WERI-Rb-1 (cell line): ENCODE measurements around the gene UNKL.
A peak's percentile ranks its signal among the peaks of the same experiment; 100 is the strongest.

Experiments
- DNase-seq: peaks from one replicate; pipeline ENCODE4 v3.0.0-alpha.2; 2020
- H3K27ac ChIP-seq: fragments of 250-450 bp; sonication (Bioruptor Pico); 2 replicates; pipeline ENCODE4 v1.5.1; 2020; ENCODE audit warnings: mild to moderate bottlenecking, moderate library complexity
- H3K27me3 ChIP-seq: fragments of 250-450 bp; sonication (Bioruptor Pico); 2 replicates; pipeline ENCODE4 v1.5.1; 2021; ENCODE audit warnings: mild to moderate bottlenecking, low read depth, moderate library complexity; ENCODE audit not compliant: insufficient read depth, severe bottlenecking
- H3K36me3 ChIP-seq: fragments of 250-450 bp; sonication (Bioruptor Pico); 2 replicates; pipeline ENCODE4 v1.5.1; 2020; ENCODE audit warnings: mild to moderate bottlenecking, moderate library complexity
- H3K4me3 ChIP-seq: 2 replicates; pipeline ENCODE4 v1.5.1; 2011; ENCODE audit warnings: low read depth, mild to moderate bottlenecking, control low read depth, low read length
- H3K9me3 ChIP-seq: fragments of 250-450 bp; sonication (Bioruptor Pico); 2 replicates; pipeline ENCODE4 v1.5.1; 2021; ENCODE audit warnings: mild to moderate bottlenecking, moderate library complexity; ENCODE audit not compliant: severe bottlenecking
- CTCF ChIP-seq: IDR thresholded peaks from 2 replicates; pipeline ENCODE4 v1.5.1; 2011; ENCODE audit warnings: low read depth, mild to moderate bottlenecking, control low read depth, inconsistent platforms, low read length

The UNKL gene

GRCh38 chr16:1414532-1415260 lies at the start of gene UNKL:
Gene UNKL (minus strand): TSS chr16:1414704. CDS start chr16:1414691, 13 bp downstream.
- DNase-seq = peak; percentile 74
- peak within 1 kb of the TSS; percentile 62 for H3K27ac ChIP-seq
- H3K36me3 ChIP-seq = peaks cover 15% of the 10 kb centered on the region
- TF ChIP-seq CTCF = no peak
- H3K27me3 ChIP-seq = no peaks in the 10 kb centered on the region
- peak within 1 kb of the TSS; percentile 82 for H3K4me3 ChIP-seq
- H3K9me3 ChIP-seq = no peaks in the 10 kb centered on the region

GRCh38 chr16:1461146-1461545 lies 46.6 kb upstream of the UNKL start:
- H3K27ac ChIP-seq = no peak overlapping the region
- no peak for TF ChIP-seq CTCF
- H3K4me3 ChIP-seq = no peak overlapping the region
- no peaks in the 10 kb centered on the region for H3K9me3 ChIP-seq
- no peak for DNase-seq
- no peaks in the 10 kb centered on the region for H3K27me3 ChIP-seq
- H3K36me3 ChIP-seq = peaks cover 26% of the 10 kb centered on the region

GRCh38 chr16:1460602-1461138 lies 46.2 kb upstream of the UNKL start:
- no peak overlapping the region for H3K27ac ChIP-seq
- H3K4me3 ChIP-seq = no peak overlapping the region
- TF ChIP-seq CTCF = no peak
- no peaks in the 10 kb centered on the region for H3K9me3 ChIP-seq
- H3K36me3 ChIP-seq = peaks cover 27% of the 10 kb centered on the region
- DNase-seq = no peak
- no peaks in the 10 kb centered on the region for H3K27me3 ChIP-seq

- no peak overlapping the region for H3K27ac ChIP-seq
- no peak for DNase-seq
Measured at GRCh38 chr16:1459967-1460366, 45.5 kb upstream of the UNKL start.

GRCh38 chr16:1458977-1459341 lies 44.5 kb upstream of the UNKL start:
- H3K27ac ChIP-seq = no peak overlapping the region
- peaks cover 39% of the 10 kb centered on the region for H3K36me3 ChIP-seq
- no peak overlapping the region for H3K4me3 ChIP-seq
- no peak for TF ChIP-seq CTCF
- DNase-seq = no peak
- no peaks in the 10 kb centered on the region for H3K9me3 ChIP-seq
- H3K27me3 ChIP-seq = no peaks in the 10 kb centered on the region

More at GRCh38 chr16:1459967-1460366, 45.5 kb upstream of the UNKL start:
- Histone ChIP-seq H3K9me3 (no peaks in the 10 kb centered on the region), H3K27me3 (no peaks in the 10 kb centered on the region), H3K4me3 (no peak overlapping the region), H3K36me3 (peaks cover 34% of the 10 kb centered on the region)
- TF ChIP-seq CTCF = no peak
